Neuronal stem cell (in vitro differentiated cells): ENCODE measurements around the gene STX11.

Source experiments
- DNase-seq: peaks from one replicate; pipeline ENCODE4 v3.0.0-alpha.2; 2013; ENCODE audit warnings: low spot score
- H2AFZ ChIP-seq: one replicate; pipeline ENCODE4 v1.6.1; 2013; ENCODE audit warnings: mild to moderate bottlenecking, low read length, inconsistent platforms
- H2AK5ac ChIP-seq: 2 replicates; pipeline ENCODE4 v1.6.1; 2013; ENCODE audit warnings: low read depth, mild to moderate bottlenecking, inconsistent platforms, low read length, moderate library complexity, mixed read lengths
- H2BK120ac ChIP-seq: 2 replicates; pipeline ENCODE4 v1.6.1; 2013; ENCODE audit warnings: low read depth, mild to moderate bottlenecking, inconsistent platforms, low read length, moderate library complexity, mixed read lengths
- H2BK12ac ChIP-seq: one replicate; pipeline ENCODE4 v1.6.1; 2013; ENCODE audit warnings: low read length, inconsistent platforms
- H2BK15ac ChIP-seq: 2 replicates; pipeline ENCODE4 v1.6.1; 2013; ENCODE audit warnings: mild to moderate bottlenecking, low read length, inconsistent platforms, mixed read lengths
- H2BK5ac ChIP-seq: one replicate; pipeline ENCODE4 v1.6.1; 2013; ENCODE audit warnings: inconsistent platforms, mild to moderate bottlenecking, low read length, moderate library complexity
- H3K14ac ChIP-seq: one replicate; pipeline ENCODE4 v1.6.1; 2013; ENCODE audit warnings: low read length, inconsistent platforms
- H3K18ac ChIP-seq: 2 replicates; pipeline ENCODE4 v1.6.1; 2013; ENCODE audit warnings: low read length, inconsistent platforms
- H3K23ac ChIP-seq: 2 replicates; pipeline ENCODE4 v1.6.1; 2013; ENCODE audit warnings: low read depth, mild to moderate bottlenecking, mixed read lengths, low read length, inconsistent platforms; ENCODE audit not compliant: poor library complexity
- H3K27ac ChIP-seq: replicated peaks from 3 replicates; pipeline ENCODE4 v1.5.1; 2013; ENCODE audit warnings: low read length, inconsistent platforms
- H3K27me3 ChIP-seq, 3 experiments: 2 replicates each; pipeline ENCODE4 v1.6.1; 2013; ENCODE audit warnings: low read length in 3 of 3, mild to moderate bottlenecking in 2 of 3, inconsistent platforms in 1 of 3, low read depth in 1 of 3, mixed read lengths in 1 of 3, moderate library complexity in 1 of 3; ENCODE audit not compliant: control insufficient read depth in 3 of 3, insufficient read depth in 3 of 3
- H3K36me3 ChIP-seq, 2 donors: replicated peaks in 1 of 2; 2 replicates each; pipeline ENCODE4 v1.6.1; 2013; ENCODE audit warnings: low read length in 2 of 2; ENCODE audit not compliant: control insufficient read depth in 2 of 2, insufficient read depth in 2 of 2
- H3K4ac ChIP-seq: 2 replicates; pipeline ENCODE4 v1.6.1; 2013; ENCODE audit warnings: inconsistent platforms, mild to moderate bottlenecking, low read length, moderate library complexity
- H3K4me1 ChIP-seq, 2 donors: 1 replicate in 1 of 2; 2 replicates in 1 of 2; pipeline ENCODE4 v1.6.1; 2013; ENCODE audit warnings: low read length in 2 of 2, low read depth in 1 of 2; ENCODE audit not compliant: control insufficient read depth in 2 of 2, insufficient read depth in 1 of 2
- H3K4me2 ChIP-seq: one replicate; pipeline ENCODE4 v1.6.1; 2013; ENCODE audit warnings: mild to moderate bottlenecking, low read length, inconsistent platforms; ENCODE audit not compliant: insufficient read depth, poor library complexity, severe bottlenecking
- H3K4me3 ChIP-seq, 2 donors: 2 replicates each; pipeline ENCODE4 v1.5.1; 2013; ENCODE audit warnings: low read length in 2 of 2, mild to moderate bottlenecking in 2 of 2, inconsistent platforms in 1 of 2, moderate library complexity in 1 of 2
- H3K79me1 ChIP-seq: one replicate; pipeline ENCODE4 v1.6.1; 2013; ENCODE audit warnings: low read depth, mild to moderate bottlenecking, inconsistent platforms, low read length, moderate library complexity
- H3K9ac ChIP-seq: one replicate; pipeline ENCODE4 v1.6.1; 2013; ENCODE audit warnings: mild to moderate bottlenecking, low read depth, low read length, inconsistent platforms; ENCODE audit not compliant: poor library complexity
- H3K9me3 ChIP-seq, 2 donors: replicated peaks in 1 of 2; 2 replicates each; pipeline versions ENCODE3 to v1.6.1; 2013; ENCODE audit warnings: low read length in 2 of 2, mild to moderate bottlenecking in 2 of 2, inconsistent platforms in 1 of 2, low read depth in 1 of 2, mixed read lengths in 1 of 2, moderate library complexity in 1 of 2; ENCODE audit not compliant: control insufficient read depth in 2 of 2, insufficient read depth in 1 of 2
- H4K8ac ChIP-seq: one replicate; pipeline ENCODE4 v1.6.1; 2013; ENCODE audit warnings: low read depth, mild to moderate bottlenecking, inconsistent platforms, low read length, moderate library complexity
- H4K91ac ChIP-seq: one replicate; pipeline ENCODE4 v1.6.1; 2013; ENCODE audit warnings: low read length, low read depth, mild to moderate bottlenecking, inconsistent platforms; ENCODE audit not compliant: poor library complexity
- WGBS, 2 donors: extraction: QIAGEN DNeasy Blood & Tissue Kit; methylation state at CpG; one replicate each; pipeline ENCODE4 v1.1.7; 2013; ENCODE audit warnings: missing lambda C conversion rate in 2 of 2, mixed read lengths in 1 of 2; ENCODE audit not compliant: insufficient read length in 2 of 2, insufficient replicate concordance in 1 of 2; ENCODE audit errors: extremely low coverage in 2 of 2; 5-methylcytosine and 5-hydroxymethylcytosine counted together

STX11 gene

DNA sequence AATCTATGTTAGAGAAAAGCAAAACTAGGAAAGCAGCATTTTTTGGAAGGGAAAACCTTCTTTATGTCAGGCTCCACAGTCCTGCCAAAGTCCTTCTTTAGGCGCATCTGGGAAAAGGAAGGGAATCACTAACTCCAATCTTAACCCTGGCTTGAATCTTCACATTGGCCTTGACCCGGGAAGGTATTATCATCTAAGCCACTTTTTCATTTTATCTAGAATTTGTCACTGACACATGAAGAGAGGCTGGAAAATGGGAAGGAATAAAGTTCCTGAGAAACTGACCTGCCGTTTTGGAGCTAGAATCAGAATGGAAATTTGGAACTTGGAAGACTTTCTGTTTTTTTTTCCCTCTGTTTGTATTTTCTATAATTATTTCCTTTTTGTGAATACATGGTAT is 81.4 kb downstream of the STX11 start:
- Histone ChIP-seq H3K36me3 (no peaks in the 10 kb centered on the region), H2AK5ac (no peak overlapping the region), H3K27ac (no peak overlapping the region), H3K4ac (no peak overlapping the region), H2BK5ac (no peak overlapping the region), H3K4me1 (peaks cover 0 to 4% of the 10 kb centered on the region in 2 donors), H3K4me2 (no peak overlapping the region), H2AFZ (no peak overlapping the region), H4K91ac (no peak overlapping the region), H3K9me3 (peaks cover 3 to 6% of the 10 kb centered on the region in 2 donors), H4K8ac (no peak overlapping the region), H2BK12ac (no peak overlapping the region), H3K79me1 (no peaks in the 10 kb centered on the region), H3K4me3 (no peak overlapping the region), H3K23ac (no peak overlapping the region), H3K9ac (no peak overlapping the region), H2BK15ac (no peak overlapping the region), H3K27me3 (no peaks in the 10 kb centered on the region), H3K18ac (no peak overlapping the region), H2BK120ac (no peak overlapping the region), H3K14ac (no peak overlapping the region)
- no peak for DNase-seq
- WGBS, 2 donors, result no CpG with 5 or more reads among the region's 3 CpGs

DNA sequence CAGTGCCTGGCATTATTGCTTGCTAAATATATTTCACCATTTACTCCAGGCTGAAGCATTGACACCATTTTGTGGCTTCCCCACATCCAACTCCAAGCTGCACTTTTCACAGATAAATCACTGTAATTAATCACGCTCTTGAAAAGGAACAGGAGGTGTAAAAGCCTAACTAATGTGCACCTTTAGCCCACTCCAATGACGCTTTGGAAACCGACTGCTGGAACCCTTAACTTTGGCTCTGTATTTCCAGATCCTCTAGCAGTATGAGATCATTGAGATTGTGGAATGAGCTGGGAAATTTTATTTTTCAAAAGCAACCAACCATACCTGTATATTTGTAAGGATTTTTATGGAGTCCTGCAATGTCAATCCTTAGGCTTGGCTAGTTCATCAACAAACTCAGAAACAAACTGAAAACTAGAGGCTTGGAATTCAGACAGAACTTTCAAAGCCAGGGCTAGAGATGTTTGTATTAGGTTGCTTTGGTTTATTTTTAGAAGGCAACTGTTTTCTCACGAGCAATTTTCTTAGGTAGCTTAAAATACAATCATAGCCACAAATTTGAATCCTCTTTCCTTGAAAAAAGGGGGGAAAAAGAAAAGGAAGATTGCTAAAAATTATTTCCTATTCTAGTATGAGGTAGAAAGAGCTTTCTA is 82.0 kb downstream of the STX11 start:
- H3K79me1 ChIP-seq, result no peaks in the 10 kb centered on the region
- no peak overlapping the region for H3K27ac ChIP-seq
- H3K14ac ChIP-seq, result no peak overlapping the region
- no peak overlapping the region for H3K4me2 ChIP-seq
- peaks cover 0 to 4% of the 10 kb centered on the region in 2 donors for H3K4me1 ChIP-seq
- no peak overlapping the region for H3K18ac ChIP-seq
- no peaks in the 10 kb centered on the region for H3K27me3 ChIP-seq
- H2BK12ac ChIP-seq, result no peak overlapping the region
- H2BK15ac ChIP-seq, result no peak overlapping the region
- WGBS, 2 donors, result no CpG with 5 or more reads among the region's 4 CpGs
- H2AK5ac ChIP-seq, result no peak overlapping the region
- no peak overlapping the region for H4K8ac ChIP-seq
- no peak for DNase-seq
- H3K9me3 ChIP-seq, result peaks cover 3 to 6% of the 10 kb centered on the region in 2 donors
- H2AFZ ChIP-seq, result no peak overlapping the region
- H2BK5ac ChIP-seq, result no peak overlapping the region
- H4K91ac ChIP-seq, result no peak overlapping the region
- no peak overlapping the region for H3K23ac ChIP-seq
- no peak overlapping the region for H2BK120ac ChIP-seq
- H3K4me3 ChIP-seq, result no peak overlapping the region
- no peak overlapping the region for H3K9ac ChIP-seq
- H3K36me3 ChIP-seq, result no peaks in the 10 kb centered on the region
- H3K4ac ChIP-seq, result no peak overlapping the region

DNA sequence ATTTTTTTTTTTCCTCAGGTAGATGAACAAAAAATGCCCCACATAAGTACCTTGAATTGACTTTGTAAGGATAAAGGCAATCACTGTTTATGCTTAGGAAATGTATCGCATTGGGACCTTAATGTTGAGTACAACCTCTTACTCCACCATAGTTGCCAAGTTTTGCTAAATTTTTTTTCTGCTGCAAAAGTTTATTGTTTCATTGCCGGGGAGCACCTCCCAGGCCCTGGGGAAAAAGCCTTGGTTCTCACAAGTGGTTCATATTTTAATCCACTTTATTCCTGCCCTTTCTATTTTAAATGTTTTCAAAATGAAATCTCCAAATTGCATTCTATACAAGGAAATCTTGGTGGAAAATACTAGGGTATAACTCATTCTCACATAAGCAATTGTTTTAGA is 82.5 kb downstream of the STX11 start:
- Histone ChIP-seq H3K79me1 (no peaks in the 10 kb centered on the region), H3K36me3 (no peaks in the 10 kb centered on the region), H3K27ac (no peak overlapping the region), H3K9ac (no peak overlapping the region), H2BK12ac (no peak overlapping the region), H3K23ac (no peak overlapping the region), H3K4me3 (no peak overlapping the region), H3K18ac (no peak overlapping the region), H2BK5ac (no peak overlapping the region), H2AK5ac (no peak overlapping the region), H4K91ac (no peak overlapping the region), H3K9me3 (peaks cover 3 to 6% of the 10 kb centered on the region in 2 donors), H2AFZ (no peak overlapping the region), H3K4ac (no peak overlapping the region), H3K4me2 (no peak overlapping the region), H3K4me1 (peaks cover 0 to 4% of the 10 kb centered on the region in 2 donors), H2BK15ac (no peak overlapping the region), H4K8ac (no peak overlapping the region), H2BK120ac (no peak overlapping the region), H3K27me3 (no peaks in the 10 kb centered on the region), H3K14ac (no peak overlapping the region)
- DNase-seq, result no peak
- WGBS, 2 donors, result no CpG with 5 or more reads among the region's 2 CpGs

DNA sequence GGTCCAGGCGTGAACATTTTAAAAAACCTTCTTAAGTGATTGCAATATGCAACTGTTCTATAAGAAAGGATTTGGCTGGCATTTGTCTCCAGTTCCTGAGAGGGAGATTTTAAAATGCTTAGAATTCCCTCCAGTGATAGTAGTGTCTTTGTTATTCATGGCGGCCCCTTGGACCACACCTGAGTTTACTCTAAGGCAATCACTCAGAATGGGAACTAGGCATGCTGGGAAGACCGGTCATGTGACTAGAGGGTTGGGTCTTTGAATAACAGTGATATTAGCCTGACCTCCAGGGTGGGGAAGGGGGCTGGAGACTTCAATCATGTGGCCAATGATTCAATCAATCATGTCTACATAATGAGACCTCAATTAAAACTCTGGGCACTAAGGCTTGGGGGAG is 84.1 kb downstream of the STX11 start:
- H2BK15ac ChIP-seq, result no peak overlapping the region
- no peak overlapping the region for H3K27ac ChIP-seq
- peaks cover 0 to 2% of the 10 kb centered on the region in 2 donors for H3K4me1 ChIP-seq
- no peaks in the 10 kb centered on the region for H3K79me1 ChIP-seq
- H4K8ac ChIP-seq, result no peak overlapping the region
- no peak overlapping the region for H3K9ac ChIP-seq
- H3K36me3 ChIP-seq, result no peaks in the 10 kb centered on the region
- no peak overlapping the region for H3K14ac ChIP-seq
- H2BK120ac ChIP-seq, result no peak overlapping the region
- H3K23ac ChIP-seq, result no peak overlapping the region
- H3K4me2 ChIP-seq, result no peak overlapping the region
- no peak overlapping the region for H3K18ac ChIP-seq
- no peak overlapping the region for H2BK12ac ChIP-seq
- no CpG with 5 or more reads among the region's 3 CpGs for WGBS, 2 donors
- H2BK5ac ChIP-seq, result no peak overlapping the region
- no peak overlapping the region for H2AK5ac ChIP-seq
- H4K91ac ChIP-seq, result no peak overlapping the region
- H3K9me3 ChIP-seq, result peaks cover 3 to 6% of the 10 kb centered on the region in 2 donors
- no peak for DNase-seq
- no peak overlapping the region for H3K4me3 ChIP-seq
- no peak overlapping the region for H3K4ac ChIP-seq
- no peaks in the 10 kb centered on the region for H3K27me3 ChIP-seq
- H2AFZ ChIP-seq, result no peak overlapping the region
